ENCODE results near the gene TLX2. TPM values are rescaled to one million over a fixed set of nuclear protein-coding genes. Genes with fewer than 3 reads are reported as not detected.

Gene TLX2
- total and polyA plus RNA-seq, 2 of the 4 experiments (the other 2 are of a cell fraction), result not detected

GRCh38 chr2:74471332-74472065 is 42.8 kb upstream of the TLX2 start:
- H4K8ac ChIP-seq (ENCODE audit: low read depth in 2 of 2, low read length in 2 of 2), result peak overlapping the region; percentile 97 to 98
- ChIA-PET POLR2A (ENCODE audit: unreplicated experiment) (no interaction called here), CTCF (no interaction called here)
- H2AK5ac ChIP-seq (ENCODE audit: low read depth, low read length), result no peak overlapping the region
- no peak for DNase-seq
- dilution Hi-C loops (cut with HindIII; ENCODE audit: low sequenced_read_pairs, unreplicated experiment) (no loop called here), intact Hi-C loops (cut with micrococcal nuclease) (no loop called here), in situ Hi-C loops (cut with MboI; ENCODE audit: low sequenced_read_pairs) (no loop called here)
- H3K9ac ChIP-seq (ENCODE audit: low read depth, low read length), result peak overlapping the region; percentile 93
- peaks cover 4% of the 10 kb centered on the region; the same call in 1 of the 2 replicates for H3K4me1 ChIP-seq (ENCODE audit: control insufficient read depth, insufficient read depth, low read length)
- H3K18ac ChIP-seq (ENCODE audit: low read depth, low read length), result peak overlapping the region; percentile 16; the same call in 1 of the 2 replicates
- no peak overlapping the region for H2BK120ac ChIP-seq (ENCODE audit: low read depth, low read length)
- no peaks in the 10 kb centered on the region for H3K9me3 ChIP-seq (ENCODE audit: control insufficient read depth, insufficient read depth, low read length)
- peak overlapping the region; percentile 96; the same call in 1 of the 2 replicates for H3K14ac ChIP-seq (replicated peaks; ENCODE audit: low read depth, low read length)
- no peaks in the 10 kb centered on the region for H3K27me3 ChIP-seq (ENCODE audit: control insufficient read depth, insufficient read depth, low read length)
- 50% methylated on average over 4 of the region's 16 CpGs; no CpG with 5 or more reads in 1 of the 2 experiments for WGBS, 2 experiments (ENCODE audit: extremely low coverage in 2 of 2, insufficient read length in 1 of 2)
- peak overlapping the region; percentile 84 for H3K56ac ChIP-seq (ENCODE audit: extremely low read depth, insufficient read depth, low read length)
- H2BK5ac ChIP-seq (ENCODE audit: low read depth, low read length, poor library complexity, severe bottlenecking), result peak overlapping the region; percentile 34
- ATAC-seq (ENCODE audit: low read depth), result no peak
- H2BK20ac ChIP-seq (ENCODE audit: low read depth, low read length), result no peak overlapping the region
- peaks cover 15% of the 10 kb centered on the region for H3K36me3 ChIP-seq (ENCODE audit: control insufficient read depth, insufficient read depth, low read length)
- peak overlapping the region; percentile 65; the same call in 1 of the 2 replicates for H3K23ac ChIP-seq (ENCODE audit: low read depth, low read length)
- H3K4me2 ChIP-seq (ENCODE audit: low read depth, low read length), result peak overlapping the region; percentile 89
- H2BK15ac ChIP-seq (ENCODE audit: low read depth, low read length), result no peak overlapping the region
- peak overlapping the region; percentile 77 for H3K4me3 ChIP-seq (ENCODE audit: insufficient read depth, low read depth, low read length)
- TF ChIP-seq SMC3 (IDR thresholded peaks at IDR 0.05; ENCODE audit: low read depth, low read length) (no peak), BHLHE40 (IDR thresholded peaks at IDR 0.05; ENCODE audit: low read depth, low read length) (no peak), POLR2A (IDR thresholded peaks at IDR 0.05; ENCODE audit: low read depth, low read length) (no peak), MXI1 (IDR thresholded peaks at IDR 0.05; ENCODE audit: borderline replicate concordance, low read depth, low read length) (no peak), CTCF (conservative IDR thresholded peaks at IDR 0.05; ENCODE audit: low read depth, low read length) (no peak), FOS (IDR thresholded peaks at IDR 0.05; ENCODE audit: low read depth, low read length) (no peak), RCOR1 (IDR thresholded peaks at IDR 0.05; ENCODE audit: insufficient replicate concordance, low read length) (no peak), NFE2L2 (IDR thresholded peaks at IDR 0.05; ENCODE audit: low read depth, low read length) (no peak), RAD21 (IDR thresholded peaks at IDR 0.05; ENCODE audit: low read length) (no peak), CHD1 (IDR thresholded peaks at IDR 0.05; ENCODE audit: low read depth, low read length) (no peak)
- no TSS peak for BruUV-seq (replicated peaks)
- H3K4ac ChIP-seq (ENCODE audit: low read depth, low read length), result peak overlapping the region; percentile 95
- peak overlapping the region; percentile 4 for H2AK9ac ChIP-seq (replicated peaks; ENCODE audit: low read depth, low read length, poor library complexity)
- peak overlapping the region; percentile 95 for H4K5ac ChIP-seq (ENCODE audit: low read depth, low read length)
- peaks cover 3 to 26% of the 10 kb centered on the region in 2 experiments; a peak in 2 of 4 replicates for H3K79me1 ChIP-seq (ENCODE audit: low read depth in 1 of 2, low read length in 2 of 2)
- no peaks in the 10 kb centered on the region for H4K20me1 ChIP-seq (ENCODE audit: insufficient read depth, low read length)
- peak overlapping the region; percentile 91 for H3K27ac ChIP-seq (ENCODE audit: insufficient read depth, low read length)
- H3K9me1 ChIP-seq (ENCODE audit: insufficient read depth, low read length), result no peaks in the 10 kb centered on the region
- H4K91ac ChIP-seq (ENCODE audit: insufficient read depth, low read depth, low read length), result 0 out of 2 replicates have a peak overlapping the region, but pooled peaks have one; percentile 87
- no peak overlapping the region for H2AFZ ChIP-seq (replicated peaks; ENCODE audit: low read length, poor library complexity)
